ENCODE results near the gene MFN2. TPM values are rescaled to one million over a fixed set of nuclear protein-coding genes. Genes with fewer than 3 reads are reported as not detected.

The MFN2 gene
- total and polyA plus RNA-seq, 9 donors: 27.8 to 77.0 (median 55.8) TPM

DNA sequence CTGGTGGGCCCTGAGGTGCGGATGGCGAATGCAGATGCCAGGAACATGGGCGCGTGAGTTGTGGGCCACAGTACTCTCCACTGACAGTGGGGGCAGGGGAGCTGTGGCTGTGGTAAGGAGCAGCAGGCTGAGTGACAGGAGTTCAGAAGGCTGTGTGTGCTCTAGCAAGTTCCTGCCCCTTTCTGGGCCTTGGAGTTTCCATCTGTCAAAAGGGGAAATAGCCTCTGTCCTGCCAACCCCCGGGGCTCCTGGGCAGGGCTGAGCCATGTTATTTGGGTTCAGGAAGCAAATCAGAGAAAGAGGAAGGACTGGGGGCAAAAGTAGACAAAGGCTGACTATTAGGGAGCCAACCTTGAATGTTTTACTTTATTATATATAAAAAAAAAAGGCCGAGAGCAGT, 19.5 kb upstream of the MFN2 start:
- H3K9me3 ChIP-seq: no peaks in the 10 kb centered on the region
- TF ChIP-seq POLR2A (IDR thresholded peaks at IDR 0.05) (no peak), EP300 (IDR thresholded peaks at IDR 0.05) (no peak)
- TF ChIP-seq, protein P1, sequence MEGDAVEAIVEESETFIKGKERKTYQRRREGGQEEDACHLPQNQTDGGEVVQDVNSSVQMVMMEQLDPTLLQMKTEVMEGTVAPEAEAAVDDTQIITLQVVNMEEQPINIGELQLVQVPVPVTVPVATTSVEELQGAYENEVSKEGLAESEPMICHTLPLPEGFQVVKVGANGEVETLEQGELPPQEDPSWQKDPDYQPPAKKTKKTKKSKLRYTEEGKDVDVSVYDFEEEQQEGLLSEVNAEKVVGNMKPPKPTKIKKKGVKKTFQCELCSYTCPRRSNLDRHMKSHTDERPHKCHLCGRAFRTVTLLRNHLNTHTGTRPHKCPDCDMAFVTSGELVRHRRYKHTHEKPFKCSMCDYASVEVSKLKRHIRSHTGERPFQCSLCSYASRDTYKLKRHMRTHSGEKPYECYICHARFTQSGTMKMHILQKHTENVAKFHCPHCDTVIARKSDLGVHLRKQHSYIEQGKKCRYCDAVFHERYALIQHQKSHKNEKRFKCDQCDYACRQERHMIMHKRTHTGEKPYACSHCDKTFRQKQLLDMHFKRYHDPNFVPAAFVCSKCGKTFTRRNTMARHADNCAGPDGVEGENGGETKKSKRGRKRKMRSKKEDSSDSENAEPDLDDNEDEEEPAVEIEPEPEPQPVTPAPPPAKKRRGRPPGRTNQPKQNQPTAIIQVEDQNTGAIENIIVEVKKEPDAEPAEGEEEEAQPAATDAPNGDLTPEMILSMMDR (IDR thresholded peaks at IDR 0.05): no peak
- no peak overlapping the region for H3K4me3 ChIP-seq
- no peaks in the 10 kb centered on the region for H3K36me3 ChIP-seq
- no peak overlapping the region for H3K27ac ChIP-seq
- DNase-seq: no peak
- intact Hi-C loops (cut with DNase I): loop anchor here in 1 of 4 donors (10.0 kb wide), 1 partner anchor 116 kb away; the partner anchor contains the start of gene NPPA
- 73 to 86% (median 74%) methylated on average over 6 of the region's 6 CpGs for WGBS, 3 donors
- H3K4me1 ChIP-seq (ENCODE audit: insufficient read depth): no peaks in the 10 kb centered on the region
- H3K27me3 ChIP-seq: no peaks in the 10 kb centered on the region

DNA sequence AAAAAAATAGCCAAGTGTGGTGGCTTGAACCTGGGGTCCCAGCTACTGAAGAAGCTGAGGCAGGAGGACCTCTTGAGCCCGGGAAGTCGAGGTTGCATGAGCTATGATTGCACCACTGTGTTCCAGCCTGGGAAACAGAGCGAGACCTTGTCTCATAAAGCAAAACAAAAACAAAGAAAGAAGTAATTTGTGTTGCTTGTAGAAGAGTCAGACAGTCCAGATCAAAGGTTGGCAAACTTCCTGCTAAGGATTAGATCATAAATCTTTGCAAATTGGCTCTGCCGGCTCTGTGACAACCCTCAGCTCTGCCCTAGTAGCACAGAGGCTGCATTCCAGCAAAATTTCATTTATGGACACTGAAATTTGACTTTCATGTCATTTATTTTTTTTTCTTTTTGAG, 19.0 kb upstream of the MFN2 start:
- intact Hi-C loops (cut with DNase I): loop anchor here in 1 of 4 donors (10.0 kb wide), 1 partner anchor 116 kb away; the partner anchor contains the start of gene NPPA
- TF ChIP-seq, protein P1 (IDR thresholded peaks at IDR 0.05): no peak
- no peak for TF ChIP-seq EP300 (IDR thresholded peaks at IDR 0.05)
- TF ChIP-seq POLR2A (IDR thresholded peaks at IDR 0.05): no peak
- Histone ChIP-seq H3K27ac (no peak overlapping the region), H3K4me1 (ENCODE audit: insufficient read depth) (no peaks in the 10 kb centered on the region), H3K27me3 (no peaks in the 10 kb centered on the region), H3K4me3 (no peak overlapping the region), H3K36me3 (no peaks in the 10 kb centered on the region), H3K9me3 (no peaks in the 10 kb centered on the region)
- DNase-seq: no peak
- WGBS, 3 donors: 18 to 29% (median 21%) methylated on average over 4 of the region's 4 CpGs

DNA sequence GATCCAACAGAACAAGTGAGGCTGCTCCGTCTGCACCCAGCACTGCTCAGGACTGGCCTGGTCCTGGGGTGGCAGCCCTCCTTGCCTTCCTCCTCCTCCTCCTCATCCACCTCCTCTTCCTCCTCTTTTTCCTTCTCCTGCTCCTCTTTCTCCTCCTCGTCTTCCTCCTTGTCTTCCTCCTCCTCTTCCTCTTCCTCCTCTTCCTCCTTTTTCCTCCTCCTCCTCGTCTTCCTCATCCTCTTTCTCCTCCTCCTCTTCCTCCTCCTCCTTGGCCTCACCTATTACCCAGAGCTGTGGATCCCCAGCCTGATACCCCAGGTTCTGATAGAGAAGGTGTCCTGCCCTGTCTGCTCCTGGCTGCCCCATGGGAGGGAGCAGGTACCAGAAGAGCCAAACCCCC, 16.6 kb upstream of the MFN2 start:
- Histone ChIP-seq H3K4me3 (no peak overlapping the region), H3K9me3 (no peaks in the 10 kb centered on the region), H3K36me3 (no peaks in the 10 kb centered on the region), H3K4me1 (ENCODE audit: insufficient read depth) (no peaks in the 10 kb centered on the region), H3K27ac (no peak overlapping the region), H3K27me3 (no peaks in the 10 kb centered on the region)
- TF ChIP-seq POLR2A (IDR thresholded peaks at IDR 0.05) (no peak), EP300 (IDR thresholded peaks at IDR 0.05) (no peak)
- TF ChIP-seq, protein P1 (IDR thresholded peaks at IDR 0.05): no peak
- no peak for DNase-seq
- 79 to 87% (median 81%) methylated on average over 3 of the region's 3 CpGs for WGBS, 3 donors
- intact Hi-C loops (cut with DNase I): loop anchor here in 1 of 4 donors (10.0 kb wide), 1 partner anchor 119 kb away; the partner anchor contains the start of gene NPPA

DNA sequence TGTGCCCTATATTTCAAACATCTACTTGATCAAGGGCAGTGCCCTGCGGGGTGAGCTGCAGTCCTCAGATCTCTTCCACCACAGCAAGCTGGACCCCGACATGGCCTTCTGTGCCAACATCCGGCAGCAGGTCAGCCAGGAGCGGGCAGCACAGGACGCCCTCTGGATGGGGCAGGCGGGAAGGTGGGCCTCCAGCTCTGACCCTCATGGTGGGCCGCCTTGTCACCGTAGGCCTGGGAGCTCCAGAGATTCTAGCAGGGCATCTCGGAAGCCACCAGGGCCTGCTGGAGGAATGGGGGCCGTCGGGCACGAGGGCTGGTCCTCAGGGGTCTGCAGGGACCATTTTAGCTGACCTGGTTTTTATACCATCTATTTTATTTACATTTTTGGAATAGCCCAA, 15.6 kb upstream of the MFN2 start:
- no peaks in the 10 kb centered on the region for H3K9me3 ChIP-seq
- no peaks in the 10 kb centered on the region for H3K36me3 ChIP-seq
- TF ChIP-seq, protein P1 (IDR thresholded peaks at IDR 0.05): no peak
- TF ChIP-seq POLR2A (IDR thresholded peaks at IDR 0.05) (no peak), EP300 (IDR thresholded peaks at IDR 0.05) (no peak)
- intact Hi-C loops (cut with DNase I): loop anchor here in 3 of 4 donors (5.0 to 10.0 kb wide), 2 partner anchors 120 to 127 kb away; partner anchors contain the start of gene NPPA (in 1 of the 3)
- H3K4me3 ChIP-seq: no peak overlapping the region
- H3K27me3 ChIP-seq: no peaks in the 10 kb centered on the region
- no peaks in the 10 kb centered on the region for H3K4me1 ChIP-seq (ENCODE audit: insufficient read depth)
- WGBS, 3 donors: 81 to 87% (median 84%) methylated on average over 12 of the region's 12 CpGs
- DNase-seq: no peak
- H3K27ac ChIP-seq: no peak overlapping the region
